Adrenal gland (tissue), 12 donors: Measurements from ENCODE around the gene HAPSTR1. TPM values are rescaled to one million over a fixed set of nuclear protein-coding genes. Genes with fewer than 3 reads are reported as not detected.
A peak's percentile ranks its signal among the peaks of the same experiment; 100 is the strongest.

ENCODE experiments used
- DNase-seq, 7 donors: peaks; one replicate each; pipeline ENCODE4 v3.0.0-alpha.2; 2019 to 2020
- H3K27ac ChIP-seq, 5 donors: fragments of 200-600 bp; sonication (generic) in 4 of 5; 1 replicate in 3 of 5; 2 replicates in 2 of 5; pipeline versions ENCODE4 v1.5.1 to v1.8.0; 2016 to 2020; ENCODE audit warnings: mild to moderate bottlenecking in 1 of 5
- H3K27me3 ChIP-seq: fragments of 200-600 bp; 2 replicates; pipeline ENCODE4 v1.8.0; 2021
- H3K36me3 ChIP-seq, 2 donors: fragments of 200-600 bp; replicated peaks in 1 of 2; 1 replicate in 1 of 2; 2 replicates in 1 of 2; pipeline versions ENCODE4 v1.5.1 to v1.8.0; 2018 to 2022
- H3K4me1 ChIP-seq, 2 donors: fragments of 200-600 bp; replicated peaks in 1 of 2; 1 replicate in 1 of 2; 2 replicates in 1 of 2; pipeline versions ENCODE4 v1.5.1 to v1.8.0; 2018 to 2021
- H3K4me3 ChIP-seq, 4 donors: fragments of 200-600 bp; sonication (generic) in 3 of 4; one replicate each; pipeline ENCODE4 v1.5.1; 2016 to 2018
- H3K9me3 ChIP-seq, 3 donors: fragments of 200-600 bp; sonication (generic) in 1 of 3; replicated peaks in 1 of 3; 1 replicate in 2 of 3; 2 replicates in 1 of 3; pipeline versions ENCODE4 v1.5.1 to v1.8.0; 2016 to 2021
- CTCF ChIP-seq, 6 experiments: fragments of 450-650 bp in 4 of 6; fragments of 200-600 bp in 2 of 6; sonication (generic) in 1 of 6; IDR thresholded peaks; 1 replicate in 5 of 6; 2 replicates in 1 of 6; pipeline versions ENCODE4 v1.5.1 to v1.8.0; 2016 to 2021; ENCODE audit warnings: antibody characterized with exemption in 6 of 6, mild to moderate bottlenecking in 2 of 6, moderate library complexity in 1 of 6
- POLR2A ChIP-seq, 2 donors: fragments of 450-650 bp; IDR thresholded peaks; one replicate each; pipeline ENCODE4 v1.6.1; 2017; ENCODE audit warnings: antibody characterized with exemption in 2 of 2, mild to moderate bottlenecking in 2 of 2, moderate library complexity in 1 of 2
- WGBS, 4 donors: extraction: QIAGEN DNeasy Blood & Tissue Kit in 2 of 4; methylation state at CpG; one replicate each; pipeline versions ENCODE4 v1.1.5 to v1.1.7; 2013 to 2017; 5-methylcytosine and 5-hydroxymethylcytosine counted together
- intact Hi-C, 2 donors: fragments of 100-400 bp; cut with DNase I; formaldehyde crosslinking; loops; one replicate each; pipeline versions ENCODE4 v1.14.1 to v1.15.0; 2022 to 2023
- polyA plus RNA-seq, 3 donors: library from polyadenylated mRNA; stranded (reverse); fragments of 200-250 nt in 2 of 3; fragments of 350-450 nt in 1 of 3; fragmentation: Illumina TruSeq in 1 of 3; extraction: RNeasy Lipid Tissue Mini Kit (QIAGEN cat#74804) in 1 of 3; gene quantifications; one replicate each; pipeline ENCODE4 v1.2.3, GENCODE V29; 2013 to 2014
- total RNA-seq, 9 donors: library from RNA; depleted of rRNA in 4 of 9; stranded (reverse); fragments of >200 nt in 4 of 9; fragments of 120-200 nt in 1 of 9; fragmentation: NEBNext Ultra II Directional in 1 of 9; extraction: Animal tissue kit (Norgen Biotek cat#: 25700) in 1 of 9; gene quantifications; one replicate each; pipeline versions ENCODE4 v1.1.0 to v1.2.4, GENCODE V29; 2013 to 2023
- donor health status: healthy with polysubstance abuse.
- donor health status: Bipolar disorder and iron deficiency.
- donor health status: DM: yes; HTN: yes; CAD: no.
- donor health status: DM: no; HTN: no; CAD: no.
- donor health status: DM: no; HTN: no; CAD: no.
- donor health status: DM: yes; HTN: yes; CAD: no.

Gene HAPSTR1
- total and polyA plus RNA-seq, 12 donors: 5.8 to 93.2 (median 60.1) TPM

GRCh38 chr16:9122969-9123368 lies 31.5 kb downstream of the HAPSTR1 start:
- DNase-seq: no peak
- peaks cover 0 to 31% of the 10 kb centered on the region in 2 donors for H3K4me1 ChIP-seq
- H3K9me3 ChIP-seq: no peaks in the 10 kb centered on the region
- peaks cover 0 to 36% of the 10 kb centered on the region in 2 donors for H3K36me3 ChIP-seq
- intact Hi-C loops: no loop called here
- no peaks in the 10 kb centered on the region for H3K27me3 ChIP-seq
- H3K27ac ChIP-seq: no peak overlapping the region
- TF ChIP-seq CTCF (IDR thresholded peaks at IDR 0.05): no peak
- no peak for TF ChIP-seq POLR2A (IDR thresholded peaks at IDR 0.05)
- 75 to 100% (median 86%) methylated on average over 2 of the region's 2 CpGs for WGBS, 4 donors
- no peak overlapping the region for H3K4me3 ChIP-seq

- H3K36me3 ChIP-seq: peaks cover 0 to 36% of the 10 kb centered on the region in 2 donors
- TF ChIP-seq CTCF (IDR thresholded peaks at IDR 0.05): no peak
- no peak for TF ChIP-seq POLR2A (IDR thresholded peaks at IDR 0.05)
- no peak overlapping the region for H3K27ac ChIP-seq
- peaks cover 0 to 27% of the 10 kb centered on the region in 2 donors for H3K4me1 ChIP-seq
- intact Hi-C loops: no loop called here
- WGBS, 4 donors: 93 to 97% (median 95%) methylated on average over 6 to 7 of the region's 7 CpGs
- no peaks in the 10 kb centered on the region for H3K9me3 ChIP-seq
- H3K27me3 ChIP-seq: no peaks in the 10 kb centered on the region
- peak in 1 of 7 donors; percentile 44 for DNase-seq
- H3K4me3 ChIP-seq: no peak overlapping the region
Observed at GRCh38 chr16:9123401-9123800, 32.0 kb downstream of the HAPSTR1 start.

- DNase-seq: peak in 6 of 7 donors; percentile 40 to 75 (median 62)
- H3K9me3 ChIP-seq: no peaks in the 10 kb centered on the region
- intact Hi-C loops: no loop called here
- H3K4me1 ChIP-seq: peaks cover 0 to 22% of the 10 kb centered on the region in 2 donors
- no peak overlapping the region for H3K27ac ChIP-seq
- no peaks in the 10 kb centered on the region for H3K27me3 ChIP-seq
- no peak for TF ChIP-seq POLR2A (IDR thresholded peaks at IDR 0.05)
- TF ChIP-seq CTCF (IDR thresholded peaks at IDR 0.05): no peak
- 73 to 83% (median 79%) methylated on average over 1 to 5 of the region's 5 CpGs for WGBS, 4 donors
- H3K4me3 ChIP-seq: no peak overlapping the region
- H3K36me3 ChIP-seq: peaks cover 0 to 33% of the 10 kb centered on the region in 2 donors
Observed at GRCh38 chr16:9123871-9124270, 32.4 kb downstream of the HAPSTR1 start.

- H3K4me1 ChIP-seq: peaks cover 0 to 16% of the 10 kb centered on the region in 2 donors
- H3K9me3 ChIP-seq: no peaks in the 10 kb centered on the region
- no peak overlapping the region for H3K27ac ChIP-seq
- intact Hi-C loops: no loop called here
- H3K4me3 ChIP-seq: no peak overlapping the region
- peak in 1 of 7 donors; percentile 48 for DNase-seq
- H3K27me3 ChIP-seq: no peaks in the 10 kb centered on the region
- TF ChIP-seq POLR2A (IDR thresholded peaks at IDR 0.05): no peak
- TF ChIP-seq CTCF (IDR thresholded peaks at IDR 0.05): no peak
- peaks cover 0 to 27% of the 10 kb centered on the region in 2 donors for H3K36me3 ChIP-seq
- 84 to 93% (median 89%) methylated on average over 7 of the region's 7 CpGs for WGBS, 4 donors
Observed at GRCh38 chr16:9124444-9124843, 33.0 kb downstream of the HAPSTR1 start.
